Hematopoietic multipotent progenitor cell treated with erythropoietin and hydrocortisone succinate and interleukin-3 and kit ligand, for 8 days (in vitro differentiated cells): ENCODE results near the gene CEP170B.
"Not testable (repeated sequence)": the region's sequence is repeated elsewhere in the genome, so short reads cannot be mapped to it uniquely, and the experiment has no call there.

ENCODE experiments used
- DNase-seq: peaks from one replicate; pipeline ENCODE4 v3.0.0-alpha.2; 2015

CEP170B gene

GRCh38 chr14:104892531-104893434 lies 27.7 kb downstream of the CEP170B start:
- no peak for DNase-seq

DNA sequence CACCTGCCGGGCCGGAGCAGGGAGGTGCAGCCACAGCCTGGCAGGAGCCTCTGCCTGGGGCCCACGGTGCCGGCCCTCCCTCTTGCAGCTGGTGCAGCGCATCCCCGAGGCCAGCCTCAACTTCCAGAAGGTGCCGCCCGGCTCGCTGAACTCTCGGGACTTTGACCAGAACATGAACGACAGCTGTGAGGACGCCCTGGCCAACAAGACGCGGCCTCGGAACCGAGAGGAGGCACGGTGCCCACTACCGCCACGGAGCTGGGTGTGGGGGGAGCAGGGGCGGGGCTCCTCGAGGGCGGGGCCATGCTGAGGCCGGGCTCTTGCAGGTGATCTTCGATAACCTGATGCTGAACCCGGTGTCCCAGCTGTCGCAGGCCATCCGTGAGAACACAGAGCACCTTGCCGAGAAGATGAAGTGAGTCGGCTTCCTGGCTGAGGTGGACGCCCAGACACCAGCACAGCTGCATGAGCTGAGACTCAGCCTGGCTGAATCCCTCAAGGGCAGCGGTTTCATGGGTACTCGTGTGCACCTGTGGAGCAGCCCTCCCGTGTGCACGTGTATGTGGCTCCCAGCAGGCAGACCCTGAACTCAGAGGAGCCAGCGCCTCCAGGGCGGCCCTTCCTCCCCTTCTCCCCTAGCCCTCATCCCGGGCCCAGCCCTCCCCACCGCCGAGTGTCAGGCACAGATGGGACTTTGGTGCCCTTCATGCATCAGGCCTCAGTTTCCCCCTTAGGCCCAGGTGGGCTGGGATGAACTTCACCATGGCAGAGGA lies 28.6 kb downstream of the CEP170B start:
- DNase-seq, result no peak

- no peak for DNase-seq
Measured at GRCh38 chr14:104894331-104895206, 29.5 kb downstream of the CEP170B start.

DNA sequence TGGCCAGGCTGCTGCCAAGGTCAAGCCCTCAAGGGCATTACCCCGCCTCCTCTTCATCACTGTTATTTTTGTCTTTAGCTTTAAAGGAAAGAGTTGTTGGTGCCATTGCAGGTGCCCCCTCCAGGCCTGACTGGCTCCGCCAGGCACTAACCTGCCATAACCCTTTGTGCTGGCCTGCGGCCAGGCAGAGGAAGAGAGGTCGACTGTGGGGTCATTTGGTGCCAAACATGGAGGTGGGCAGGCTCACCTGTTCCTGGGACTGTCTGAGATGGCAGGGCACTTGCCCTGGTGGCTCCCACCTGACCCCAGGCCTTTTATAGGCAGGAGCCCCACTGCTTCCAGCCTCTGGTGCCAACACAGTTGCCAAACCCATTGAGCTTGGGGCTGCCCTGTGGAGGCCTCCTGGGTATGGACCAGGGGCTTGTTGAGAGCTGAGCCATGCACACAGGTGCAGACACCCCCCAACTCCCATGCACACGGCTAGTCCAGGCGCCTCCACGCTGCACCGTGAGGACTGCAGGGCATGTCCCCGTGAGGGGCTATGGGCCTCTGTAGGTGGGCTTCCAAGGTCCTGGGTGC lies 30.2 kb downstream of the CEP170B start:
- DNase-seq, result no peak

DNA sequence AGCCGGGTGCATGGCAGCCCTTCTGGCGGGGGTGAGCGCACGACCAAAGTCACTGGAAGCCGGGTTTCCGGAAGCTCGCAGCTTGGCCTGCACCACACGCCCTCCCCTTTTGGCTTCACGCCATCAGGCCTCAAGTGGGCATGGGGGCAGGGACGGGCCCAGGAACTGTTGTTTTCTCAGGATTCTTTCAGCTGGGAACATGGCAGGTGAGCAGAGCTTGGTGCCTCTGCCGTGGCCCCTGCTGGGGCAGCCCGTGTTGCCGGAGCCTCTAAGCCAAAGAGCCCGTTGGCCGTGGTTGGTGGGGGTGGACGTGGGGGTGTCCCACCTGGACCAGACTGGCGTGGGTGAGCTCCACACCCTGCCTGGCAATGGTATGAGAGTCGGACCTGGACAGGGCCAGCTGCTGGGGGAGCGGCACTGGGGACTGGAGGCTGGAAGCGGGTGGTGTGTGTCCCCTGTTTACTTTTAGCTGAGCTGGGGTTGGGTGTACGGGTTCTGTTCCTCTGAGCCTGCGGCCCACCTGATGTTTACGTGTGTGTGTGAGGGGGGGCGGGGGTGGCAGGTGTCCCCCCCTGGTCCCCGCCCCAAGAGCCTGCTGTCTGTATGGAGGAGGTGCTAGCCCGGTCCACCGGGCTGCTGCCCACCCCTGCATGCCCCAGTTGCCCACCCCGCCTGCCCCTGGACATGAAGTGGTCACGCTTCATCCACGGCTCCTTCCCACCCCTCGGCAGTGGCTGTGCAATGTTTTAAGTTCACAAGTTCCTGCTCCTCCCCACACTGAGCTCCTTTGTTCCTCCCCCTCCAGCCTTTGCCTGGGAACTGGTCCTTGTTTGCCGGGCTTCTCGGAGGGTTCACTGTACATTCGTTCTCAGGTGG lies 31.0 kb downstream of the CEP170B start:
- DNase-seq, result no peak

DNA sequence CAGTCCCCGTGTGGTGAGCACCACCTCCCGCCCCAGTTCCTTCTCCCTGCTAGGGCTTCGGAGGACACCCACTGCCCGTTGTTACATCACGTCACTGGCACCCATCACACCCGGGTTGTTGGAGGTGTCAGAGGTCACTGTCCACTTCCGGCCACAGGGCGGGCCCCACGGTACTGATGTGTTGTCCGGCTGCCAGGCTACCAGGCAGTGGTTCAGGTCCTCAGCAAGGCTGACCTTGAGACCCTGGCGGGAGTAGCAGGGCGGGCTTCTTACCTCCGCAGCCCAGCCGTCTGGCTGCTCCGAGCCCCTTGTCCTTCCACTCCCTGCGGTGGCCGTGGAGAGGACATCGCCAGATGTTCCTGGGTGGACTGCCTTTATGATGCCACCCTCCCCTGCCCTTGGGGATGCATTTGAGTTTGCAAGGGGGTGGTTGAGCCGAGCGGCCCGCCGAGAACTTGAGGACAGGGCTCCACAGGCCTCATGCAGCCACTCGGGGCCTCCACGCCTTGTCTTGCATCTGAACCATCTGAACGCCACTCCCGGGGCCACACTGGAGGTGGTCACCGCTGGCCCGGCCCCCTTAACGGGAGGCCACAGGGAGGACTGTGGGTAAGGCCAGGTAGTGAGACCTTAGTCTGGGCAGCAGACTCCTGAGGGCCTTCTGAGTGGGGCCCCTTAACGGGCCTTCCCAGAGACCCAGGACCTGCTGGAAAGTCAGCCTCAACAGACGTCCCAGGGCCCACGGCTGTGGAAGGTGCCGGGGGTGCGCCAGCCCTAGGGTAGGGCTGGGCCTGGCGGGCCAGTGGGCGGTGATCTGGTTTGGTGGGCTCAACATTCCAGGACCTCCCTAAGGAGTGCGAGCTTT lies 32.5 kb downstream of the CEP170B start:
- no peak for DNase-seq

GRCh38 chr14:104898195-104898558 lies 33.1 kb downstream of the CEP170B start:
- no peak for DNase-seq

- no peak for DNase-seq
Measured at GRCh38 chr14:104898870-104899510, 33.9 kb downstream of the CEP170B start.

DNA sequence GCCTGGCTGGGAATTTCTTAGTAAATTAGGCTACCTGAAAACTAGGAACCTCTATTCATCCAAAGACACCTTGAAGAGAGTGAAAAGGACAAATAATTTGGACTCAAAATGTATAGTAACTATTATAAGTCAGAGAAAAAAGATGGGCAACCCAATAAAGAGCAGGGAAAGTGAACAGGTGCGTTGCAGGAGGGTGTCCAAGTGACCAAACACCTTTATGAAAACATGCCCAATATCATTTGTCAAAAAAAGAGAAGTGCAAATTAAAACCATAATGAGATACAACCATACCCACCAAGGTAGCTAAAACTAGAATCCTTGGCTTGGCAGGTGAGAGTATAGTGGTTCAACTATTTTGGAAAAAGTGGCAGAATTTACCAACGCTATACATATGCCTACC lies 34.7 kb downstream of the CEP170B start:
- DNase-seq, result no peak

GRCh38 chr14:104900639-104901512 lies 35.8 kb downstream of the CEP170B start:
- DNase-seq, result no peak

- no peak for DNase-seq
Measured at GRCh38 chr14:104903990-104904389, 38.9 kb downstream of the CEP170B start.

DNA sequence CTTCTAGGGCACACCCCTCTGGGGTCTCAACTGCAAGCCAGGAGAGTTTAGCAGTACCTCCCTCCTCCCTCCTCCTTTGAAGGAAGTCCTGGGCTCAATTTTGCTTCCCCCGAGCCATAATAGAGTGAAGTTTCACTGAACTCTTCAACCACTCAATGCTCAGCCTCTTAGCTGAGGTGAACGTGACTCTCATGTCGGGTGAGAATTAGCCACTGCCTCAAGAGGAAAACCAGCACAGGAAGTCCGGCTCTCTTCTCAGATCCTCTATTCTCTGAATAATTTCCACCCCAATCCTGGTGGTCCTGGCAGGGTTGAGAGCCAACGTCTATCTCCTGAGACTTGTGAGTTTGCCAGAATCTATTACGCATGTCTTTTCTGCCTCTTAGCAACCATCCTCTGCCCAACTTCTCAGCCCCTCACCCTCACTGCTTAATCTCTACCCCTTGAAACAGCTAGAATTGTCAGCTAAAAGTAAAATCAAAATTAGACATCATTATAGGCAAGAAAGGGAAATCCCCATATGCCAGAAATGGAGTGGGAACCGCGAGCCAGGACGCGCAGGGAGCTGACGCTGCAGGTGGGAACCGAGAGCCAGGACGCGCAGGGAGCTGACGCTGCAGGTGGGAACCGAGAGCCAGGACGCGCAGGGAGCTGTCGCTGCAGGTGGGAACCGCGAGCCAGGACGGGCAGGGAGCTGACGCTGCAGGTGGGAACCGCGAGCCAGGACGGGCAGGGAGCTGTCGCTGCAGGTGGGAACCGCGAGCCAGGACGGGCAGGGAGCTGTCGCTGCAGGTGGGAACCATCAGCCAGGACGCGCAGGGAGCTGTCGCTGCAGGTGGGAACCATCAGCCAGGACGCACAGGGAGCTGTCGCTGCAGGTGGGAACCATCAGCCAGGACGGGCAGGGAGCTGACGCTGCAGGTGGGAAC lies 39.8 kb downstream of the CEP170B start:
- DNase-seq, result not testable (repeated sequence)

DNA sequence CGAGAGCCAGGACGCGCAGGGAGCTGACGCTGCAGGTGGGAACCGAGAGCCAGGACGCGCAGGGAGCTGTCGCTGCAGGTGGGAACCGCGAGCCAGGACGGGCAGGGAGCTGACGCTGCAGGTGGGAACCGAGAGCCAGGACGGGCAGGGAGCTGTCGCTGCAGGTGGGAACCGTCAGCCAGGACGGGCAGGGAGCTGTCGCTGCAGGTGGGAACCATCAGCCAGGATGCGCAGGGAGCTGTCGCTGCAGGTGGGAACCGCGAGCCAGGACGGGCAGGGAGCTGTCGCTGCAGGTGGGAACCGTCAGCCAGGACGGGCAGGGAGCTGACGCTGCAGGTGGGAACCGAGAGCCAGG lies 40.5 kb downstream of the CEP170B start:
- DNase-seq, result not testable (repeated sequence)

DNA sequence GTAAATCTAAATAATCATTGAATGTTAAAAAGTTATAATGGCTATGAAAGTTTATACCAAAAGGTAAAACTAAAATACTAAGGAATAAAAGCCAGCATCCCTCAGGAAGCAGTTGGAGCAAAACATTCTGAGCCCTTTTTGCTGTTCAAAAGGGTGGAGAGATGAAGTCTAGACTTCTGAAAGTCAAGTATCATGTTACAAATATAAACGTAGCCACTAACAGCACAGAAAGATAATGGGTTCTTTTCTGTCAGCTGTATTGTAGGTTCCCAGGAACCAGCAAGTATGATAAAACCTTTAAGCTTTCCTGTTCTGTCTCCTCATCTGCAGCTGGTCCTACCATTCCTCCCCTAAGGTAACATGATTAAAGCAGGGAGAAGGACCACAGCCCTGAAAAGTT lies 43.2 kb downstream of the CEP170B start:
- DNase-seq, result no peak

DNA sequence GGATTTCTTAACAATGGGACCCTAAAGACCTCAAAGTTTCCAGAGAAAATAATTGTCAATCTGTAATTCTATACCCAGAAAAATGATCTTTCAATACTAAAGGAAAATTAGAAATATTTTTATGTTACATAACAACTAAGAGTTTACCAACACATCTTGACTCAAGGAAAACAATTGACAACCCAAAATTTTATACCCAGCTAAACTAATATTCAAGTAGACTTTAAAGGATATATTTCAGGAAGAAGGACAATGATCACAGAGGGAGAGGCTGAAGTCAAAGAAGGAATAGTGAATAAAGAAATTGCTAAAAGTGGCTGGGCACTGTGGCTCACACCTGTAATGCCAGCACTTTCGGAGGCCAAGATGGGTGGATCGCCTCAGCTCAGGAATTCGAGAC lies 47.0 kb downstream of the CEP170B start:
- DNase-seq, result no peak

GRCh38 chr14:104913435-104913834 lies 48.4 kb downstream of the CEP170B start:
- no peak for DNase-seq

- no peak for DNase-seq
Measured at GRCh38 chr14:104917116-104917515, 52.0 kb downstream of the CEP170B start.

DNA sequence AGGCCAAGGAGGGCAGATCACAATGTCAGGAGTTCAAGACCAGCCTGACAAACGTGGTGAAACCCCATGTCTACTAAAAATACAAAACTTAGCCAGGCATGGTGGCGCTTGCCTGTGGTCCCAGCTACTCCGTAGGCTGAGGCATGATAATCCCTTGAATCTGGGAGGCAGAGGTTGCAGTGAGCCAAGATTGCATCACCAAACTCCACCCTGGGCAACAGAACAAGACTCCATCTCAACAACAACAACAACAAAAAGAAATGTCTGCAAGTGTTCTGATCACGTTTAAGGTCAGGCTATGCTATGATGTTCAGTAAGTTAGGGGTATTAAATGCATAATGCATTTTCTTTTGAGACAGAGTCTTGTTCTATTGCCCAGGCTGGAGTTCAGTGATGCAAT lies 52.9 kb downstream of the CEP170B start:
- no peak for DNase-seq
